A204.1 (cell line): ENCODE results near the gene MCTP2.

Source experiments
- FAIRE-seq: peaks from 2 replicates; lab custom pipeline; 2012; peaks lifted over from hg19 to GRCh38; lab: Jason Lieb, UNC

The MCTP2 gene

GRCh38 chr15:94305133-94305532, 73.8 kb downstream of the MCTP2 start:
- no peak for FAIRE-seq

DNA sequence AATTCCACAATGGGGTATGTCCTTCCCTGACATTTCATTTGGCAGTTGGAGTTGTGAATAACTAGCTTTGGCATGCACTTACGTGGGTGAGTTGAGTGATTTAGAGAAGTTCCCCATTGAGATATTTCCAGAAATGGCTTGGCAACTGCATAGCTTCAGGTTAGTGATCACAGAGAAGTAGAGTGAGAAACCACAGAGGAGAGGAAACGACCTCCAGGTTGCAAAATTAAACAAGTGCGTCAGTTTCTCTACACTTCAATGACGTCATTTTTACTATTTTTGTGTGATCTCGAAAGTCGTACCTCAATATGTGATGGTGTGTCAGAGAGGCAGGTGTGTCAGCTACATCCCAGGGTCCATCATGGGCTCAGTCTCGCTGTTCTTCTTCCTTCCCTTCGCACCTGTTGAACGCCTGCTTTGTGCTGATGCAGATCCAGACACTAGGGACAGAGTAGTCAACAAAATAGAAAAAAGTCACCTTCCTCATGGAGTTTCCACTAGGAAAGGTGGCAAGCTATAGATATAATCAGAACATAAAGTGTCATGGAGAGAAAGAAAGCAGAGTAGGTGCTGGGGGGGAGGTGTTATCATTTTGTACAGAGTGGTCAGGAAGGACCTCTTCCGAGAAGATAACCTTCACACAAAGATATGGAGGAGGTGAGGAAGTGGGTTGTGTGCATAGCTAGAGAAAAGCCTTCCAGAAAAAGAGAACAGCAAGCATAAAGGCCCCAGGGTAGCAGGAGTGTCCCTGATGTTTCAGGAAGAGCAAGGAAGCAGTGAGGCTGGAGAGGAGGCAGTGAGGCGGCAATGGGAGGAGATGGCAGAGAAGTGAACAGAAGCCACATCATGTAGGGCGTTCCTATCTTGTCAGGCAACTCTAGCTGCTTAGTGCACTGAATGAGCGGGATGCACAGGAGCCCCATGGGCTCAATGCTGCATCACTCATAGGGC, 75.6 kb downstream of the MCTP2 start:
- FAIRE-seq: no peak

GRCh38 chr15:94312946-94313345, 81.6 kb downstream of the MCTP2 start:
- no peak for FAIRE-seq

DNA sequence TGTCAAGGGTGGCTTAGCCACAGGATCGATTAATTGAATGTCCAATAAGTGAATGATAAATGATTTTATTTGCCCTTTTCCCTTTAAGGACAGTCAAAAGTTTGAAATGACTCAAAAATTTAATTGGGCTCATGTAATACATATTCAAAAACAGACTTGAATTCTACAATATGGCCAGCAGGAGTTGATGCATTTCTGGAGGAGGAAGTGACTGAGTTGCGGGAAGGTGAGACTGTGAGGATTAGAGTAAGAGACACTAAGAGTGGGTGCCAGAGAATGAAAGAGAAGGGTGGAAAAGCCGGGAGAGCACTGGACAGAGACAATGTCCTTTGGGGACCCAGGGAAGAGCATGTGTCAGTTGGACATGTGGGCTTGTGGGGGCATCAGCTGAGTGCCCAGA, 83.3 kb downstream of the MCTP2 start:
- no peak for FAIRE-seq

- FAIRE-seq: no peak
Measured at GRCh38 chr15:94317211-94317610, 85.8 kb downstream of the MCTP2 start.

GRCh38 chr15:94322141-94322540, 90.8 kb downstream of the MCTP2 start:
- FAIRE-seq: no peak

- FAIRE-seq: no peak
Measured at GRCh38 chr15:94323076-94323475, 91.7 kb downstream of the MCTP2 start.

DNA sequence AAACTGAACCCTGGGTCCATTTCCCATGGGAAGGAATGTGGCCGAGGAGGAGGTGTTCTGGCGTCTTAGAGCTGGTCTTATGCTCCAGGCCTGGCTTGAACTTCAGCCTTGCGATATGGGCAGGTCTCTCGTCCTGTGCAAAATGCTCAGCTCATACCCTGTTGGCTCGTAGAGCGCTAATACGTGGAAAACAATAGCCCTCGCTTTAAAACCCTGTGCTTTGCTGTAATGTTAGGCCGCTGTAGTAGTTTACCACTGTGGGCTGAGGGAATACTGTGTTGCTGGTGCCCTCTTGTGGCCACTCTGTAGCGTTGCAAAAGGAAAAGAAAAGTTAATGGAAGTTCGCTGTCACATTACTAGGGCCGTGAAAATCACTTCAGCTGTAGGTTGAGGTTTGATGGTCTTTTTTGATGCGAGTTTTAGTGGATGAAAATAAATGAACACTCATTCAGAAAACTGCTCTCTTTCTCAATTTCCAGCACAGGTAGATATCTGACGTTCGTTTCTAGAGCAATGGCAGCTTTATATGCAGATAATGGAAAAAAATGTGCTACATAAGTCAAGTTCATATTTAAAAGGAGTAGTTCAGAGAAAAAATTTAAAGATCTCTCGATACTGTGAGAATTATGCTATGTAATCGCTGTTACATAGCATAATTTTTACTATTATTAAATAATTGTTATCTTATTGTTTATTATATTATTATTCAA, 92.9 kb downstream of the MCTP2 start:
- peak; percentile 94 for FAIRE-seq

DNA sequence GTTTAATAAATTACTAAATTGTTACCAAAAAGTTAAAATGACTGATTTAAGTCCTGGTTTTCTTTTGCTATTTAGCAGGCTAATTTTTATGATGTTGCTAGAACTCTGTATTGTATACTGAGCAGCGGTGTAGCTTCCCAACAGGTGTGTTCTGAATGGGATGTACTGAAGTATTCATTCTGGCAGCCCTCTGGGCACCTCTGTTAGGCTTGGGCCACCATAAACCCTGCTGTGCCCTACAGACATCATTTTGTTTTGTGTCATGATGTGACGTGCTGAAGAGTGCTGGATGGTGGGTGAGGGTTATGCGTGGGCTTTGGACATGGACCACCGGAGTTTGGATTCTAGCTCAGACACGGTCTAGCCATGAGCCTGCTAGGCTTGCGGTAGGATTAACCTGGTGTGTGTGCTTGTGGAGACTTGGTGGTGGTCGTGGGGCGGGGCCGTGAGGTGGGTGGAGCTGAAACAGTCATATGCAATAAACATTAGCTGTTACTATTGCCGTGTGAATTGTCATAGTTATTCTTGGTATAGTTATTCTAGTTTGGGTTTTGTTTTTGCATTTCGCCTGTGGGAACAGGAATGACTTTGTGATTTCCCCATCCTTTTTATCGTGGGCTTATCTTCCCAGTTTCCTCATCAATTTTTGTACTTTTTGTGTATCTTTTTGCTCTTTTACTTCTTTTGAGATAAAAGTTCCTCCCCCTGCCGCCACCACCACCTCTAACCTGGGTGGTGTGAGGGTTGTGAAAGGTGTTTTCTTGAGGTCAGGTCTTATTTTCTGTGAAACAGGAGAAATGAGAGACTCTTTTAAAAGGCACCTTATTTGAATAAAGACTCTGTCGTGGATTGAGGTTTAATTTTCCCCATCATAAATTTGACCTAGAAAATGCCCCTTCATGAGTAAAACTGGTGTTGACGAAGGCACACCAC, 93.7 kb downstream of the MCTP2 start:
- FAIRE-seq: peak; percentile 9

GRCh38 chr15:94327356-94327936, 96.1 kb downstream of the MCTP2 start:
- peak; percentile 76 for FAIRE-seq

- FAIRE-seq: no peak
Measured at GRCh38 chr15:94331731-94332130, 100.4 kb downstream of the MCTP2 start.

GRCh38 chr15:94335616-94336015, 104.3 kb downstream of the MCTP2 start:
- no peak for FAIRE-seq

DNA sequence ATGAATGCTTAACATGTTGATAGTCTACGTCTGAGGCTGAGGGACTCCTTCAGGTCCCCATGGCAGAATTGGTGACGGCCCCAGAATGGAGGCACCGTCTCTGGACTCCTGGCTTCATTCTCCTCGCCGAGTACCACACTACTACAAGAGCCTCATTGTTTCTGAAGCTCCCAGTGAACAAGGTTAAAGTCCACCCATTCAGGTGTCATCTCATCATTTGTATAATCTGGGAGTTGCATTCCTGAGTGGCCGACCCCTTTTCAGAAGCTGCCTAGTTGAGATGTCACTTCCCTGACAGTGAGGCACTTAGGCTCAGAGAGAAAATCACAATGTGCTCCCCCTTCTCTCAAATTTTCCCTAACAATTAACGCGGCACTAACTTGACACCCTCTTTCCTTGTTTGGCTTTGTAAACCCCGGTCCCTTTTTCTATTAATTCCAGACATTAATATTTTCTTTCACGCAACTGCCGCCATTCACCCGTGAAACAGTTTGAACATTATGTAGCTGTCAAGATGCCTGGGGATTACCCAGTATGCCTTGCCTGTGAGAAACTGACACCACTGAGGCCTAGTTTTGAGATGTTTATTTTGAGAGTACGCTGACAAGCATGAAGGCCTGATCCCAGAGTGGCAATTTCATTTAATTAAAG, 105.6 kb downstream of the MCTP2 start:
- FAIRE-seq: no peak

GRCh38 chr15:94338243-94338846, 107.0 kb downstream of the MCTP2 start:
- FAIRE-seq: no peak

DNA sequence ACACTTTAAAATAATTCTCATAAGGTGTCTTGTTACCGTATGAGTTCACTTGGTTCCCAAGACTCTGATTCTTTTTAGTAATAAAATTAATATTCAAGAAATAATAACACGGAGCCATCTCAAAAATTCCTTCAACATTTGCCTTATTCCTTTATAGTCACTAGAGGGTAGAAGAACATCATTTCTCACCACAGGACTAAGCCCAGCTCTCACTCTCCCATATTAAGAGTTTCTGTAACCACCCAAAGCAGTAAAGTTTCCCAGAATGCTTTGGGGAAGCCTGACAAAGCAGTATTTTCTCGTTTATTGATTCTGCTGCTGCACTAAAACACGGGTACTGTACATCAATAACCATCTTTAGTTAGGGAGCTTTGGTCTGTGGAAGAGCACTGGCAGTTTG, 114.9 kb downstream of the MCTP2 start:
- FAIRE-seq: no peak

- FAIRE-seq: no peak
Measured at GRCh38 chr15:94348084-94348483, 116.7 kb downstream of the MCTP2 start.

DNA sequence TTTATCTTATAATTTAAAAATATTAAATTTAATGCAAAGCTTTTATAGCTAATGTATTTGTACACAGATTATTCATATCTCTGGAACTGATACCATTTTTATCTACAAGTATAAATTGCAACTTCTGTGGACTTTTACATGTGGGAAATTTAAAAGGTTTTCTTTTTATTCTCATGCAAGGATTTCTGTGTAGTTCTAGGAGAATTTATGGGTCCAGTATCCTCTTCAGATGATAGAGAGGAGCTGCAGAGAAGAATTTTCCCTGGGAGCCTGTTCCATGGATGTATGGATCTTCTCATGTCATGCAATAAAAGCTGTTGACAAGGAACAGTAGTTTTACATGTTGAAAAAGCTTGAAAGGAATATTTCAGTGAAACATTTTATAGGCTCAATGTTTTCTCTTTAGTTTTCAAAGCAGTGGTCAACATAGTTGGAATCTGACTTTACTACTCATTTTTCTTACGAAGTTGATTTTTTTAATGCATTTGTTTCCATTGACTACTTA, 119.7 kb downstream of the MCTP2 start:
- no peak for FAIRE-seq

- no peak for FAIRE-seq
Measured at GRCh38 chr15:94352636-94353487, 121.5 kb downstream of the MCTP2 start.

GRCh38 chr15:94353488-94353820, 122.1 kb downstream of the MCTP2 start:
- FAIRE-seq: no peak

DNA sequence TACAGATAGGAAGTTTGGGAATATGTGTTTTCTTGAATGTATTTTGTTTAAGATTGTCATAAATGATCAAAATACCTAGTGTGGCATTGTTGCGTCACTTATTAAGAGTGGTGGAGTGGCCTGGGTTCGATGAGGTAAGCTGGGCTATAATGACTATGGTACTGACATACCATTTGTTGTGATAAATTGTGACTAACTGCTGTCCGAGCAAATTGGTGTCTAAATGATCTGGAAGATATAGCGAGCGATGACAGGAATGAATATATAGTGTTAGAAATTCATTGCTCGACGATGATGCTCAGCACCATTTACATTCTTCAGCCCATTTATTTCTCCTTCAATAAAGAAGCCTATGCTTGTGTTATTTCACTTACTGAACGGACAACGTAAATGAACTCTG, 123.3 kb downstream of the MCTP2 start:
- no peak for FAIRE-seq
